Muscle layer of colon (tissue), 2 donors: ENCODE measurements around the gene IKBKG.
"Not testable (repeated sequence)": the region's sequence is repeated elsewhere in the genome, so short reads cannot be mapped to it uniquely, and the experiment has no call there.

Source experiments
- H3K27ac ChIP-seq: one replicate; pipeline ENCODE4 v1.7.0; 2013; ENCODE audit warnings: low read depth, mild to moderate bottlenecking, low read length, moderate library complexity
- H3K27me3 ChIP-seq, 2 donors: one replicate each; pipeline ENCODE4 v1.7.0; 2013; ENCODE audit warnings: low read length in 2 of 2, mild to moderate bottlenecking in 2 of 2; ENCODE audit not compliant: insufficient read depth in 2 of 2, control insufficient read depth in 1 of 2
- H3K36me3 ChIP-seq: one replicate; pipeline ENCODE4 v1.7.0; 2013; ENCODE audit warnings: mild to moderate bottlenecking, low read length; ENCODE audit not compliant: insufficient read depth
- H3K4me1 ChIP-seq: one replicate; pipeline ENCODE4 v1.7.0; 2013; ENCODE audit warnings: mild to moderate bottlenecking, low read length; ENCODE audit not compliant: insufficient read depth
- H3K4me3 ChIP-seq, 2 donors: one replicate each; pipeline ENCODE4 v1.7.0; 2013; ENCODE audit warnings: low read length in 2 of 2, low read depth in 1 of 2, mild to moderate bottlenecking in 1 of 2, moderate library complexity in 1 of 2
- H3K9ac ChIP-seq: one replicate; pipeline ENCODE4 v1.7.0; 2013; ENCODE audit warnings: low read length
- H3K9me3 ChIP-seq: one replicate; pipeline ENCODE4 v1.7.0; 2013; ENCODE audit warnings: mild to moderate bottlenecking, low read length
- donor health status: abdominal sarcoma.
- donor health status: Adenocarcinoma of cecum.

Gene IKBKG

DNA sequence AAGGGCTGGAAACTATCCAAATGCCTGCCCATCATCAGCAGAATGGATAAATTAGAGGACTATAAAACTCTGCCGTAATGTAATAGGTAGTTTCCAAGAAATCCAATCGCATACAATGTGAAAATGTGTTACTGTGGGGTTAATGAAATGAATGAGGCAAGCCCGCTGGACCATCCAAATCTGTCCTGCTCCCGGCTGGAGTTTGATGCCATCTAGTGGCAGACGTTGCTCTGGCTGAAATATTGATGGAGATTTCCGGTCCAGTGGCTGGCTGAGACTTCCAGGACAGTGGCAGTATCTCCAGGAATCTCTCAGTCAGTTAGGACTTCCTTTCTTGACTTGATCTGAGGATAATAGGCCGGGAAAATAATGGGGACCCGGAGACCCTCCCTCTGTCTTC, 35.6 kb downstream of the IKBKG start:
- H3K9ac ChIP-seq, H3K36me3 ChIP-seq, H3K27me3 ChIP-seq, H3K4me3 ChIP-seq, H3K27ac ChIP-seq, H3K4me1 ChIP-seq, H3K9me3 ChIP-seq: not testable (repeated sequence)

DNA sequence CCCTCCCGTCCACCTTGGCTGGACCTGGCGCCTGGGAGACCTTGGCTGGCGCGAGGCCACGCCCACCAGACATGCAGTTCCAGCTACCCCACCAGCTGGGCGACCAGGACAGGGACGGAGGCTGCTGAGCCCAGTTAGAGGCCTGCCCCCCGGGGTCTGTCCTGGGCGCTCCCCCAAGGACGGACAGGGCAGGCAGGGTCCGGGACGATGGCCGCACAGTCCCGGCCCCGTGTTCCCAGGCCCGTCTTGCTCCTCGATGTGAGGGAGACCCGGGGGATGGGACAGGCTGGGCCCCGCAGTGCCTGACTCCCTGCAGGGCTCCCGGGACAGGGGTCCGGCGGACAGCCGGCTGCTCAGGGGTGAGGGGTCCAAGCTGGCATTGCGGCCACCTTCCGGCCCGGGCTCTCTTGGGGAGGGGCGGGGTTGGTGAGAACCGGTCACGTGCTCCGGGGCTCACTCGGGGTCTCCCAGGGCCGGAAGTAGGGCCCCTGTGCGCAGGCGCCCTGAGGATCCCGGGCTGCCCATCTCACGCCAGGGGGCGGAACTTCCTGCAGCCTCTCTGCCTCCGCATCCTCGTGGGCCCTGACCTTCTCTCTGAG, 37.3 kb downstream of the IKBKG start, which contains the start of gene CTAG1A:
Gene CTAG1A, plus strand, starts transcription at position 549 of the 599 bp plus-strand sequence. CDS start 74 bp downstream, outside the sequence.
- not testable (repeated sequence) for H3K4me3 ChIP-seq, H3K9me3 ChIP-seq, H3K36me3 ChIP-seq, H3K27me3 ChIP-seq, H3K9ac ChIP-seq, H3K27ac ChIP-seq, H3K4me1 ChIP-seq

GRCh38 chrX:154590415-154590814, 43.0 kb downstream of the IKBKG start:
- H3K4me3 ChIP-seq, H3K9me3 ChIP-seq, H3K9ac ChIP-seq, H3K4me1 ChIP-seq, H3K36me3 ChIP-seq, H3K27me3 ChIP-seq, H3K27ac ChIP-seq: not testable (repeated sequence)

- no peaks in the 10 kb centered on the region for H3K4me1 ChIP-seq
- H3K27ac ChIP-seq: no peak overlapping the region
- H3K9me3 ChIP-seq: no peaks in the 10 kb centered on the region
- H3K9ac ChIP-seq: no peak overlapping the region
- H3K4me3 ChIP-seq: no peak overlapping the region
- no peaks in the 10 kb centered on the region for H3K36me3 ChIP-seq
- H3K27me3 ChIP-seq: peaks cover 0 to 7% of the 10 kb centered on the region in 2 donors
These were observed 45.1 kb downstream of the IKBKG start for GRCh38 chrX:154592505-154592904.

- Histone ChIP-seq H3K36me3 (no peaks in the 10 kb centered on the region), H3K4me1 (no peaks in the 10 kb centered on the region), H3K9me3 (no peaks in the 10 kb centered on the region), H3K4me3 (no peak overlapping the region), H3K27ac (no peak overlapping the region), H3K9ac (no peak overlapping the region), H3K27me3 (peaks cover 0 to 7% of the 10 kb centered on the region in 2 donors)
These were observed 45.8 kb downstream of the IKBKG start for GRCh38 chrX:154593201-154593600.

GRCh38 chrX:154594491-154594890, 47.1 kb downstream of the IKBKG start:
- H3K9ac ChIP-seq: no peak overlapping the region
- H3K4me3 ChIP-seq: no peak overlapping the region
- no peaks in the 10 kb centered on the region for H3K4me1 ChIP-seq
- no peaks in the 10 kb centered on the region for H3K9me3 ChIP-seq
- H3K27me3 ChIP-seq: peaks cover 0 to 7% of the 10 kb centered on the region in 2 donors
- H3K27ac ChIP-seq: no peak overlapping the region
- H3K36me3 ChIP-seq: no peaks in the 10 kb centered on the region

DNA sequence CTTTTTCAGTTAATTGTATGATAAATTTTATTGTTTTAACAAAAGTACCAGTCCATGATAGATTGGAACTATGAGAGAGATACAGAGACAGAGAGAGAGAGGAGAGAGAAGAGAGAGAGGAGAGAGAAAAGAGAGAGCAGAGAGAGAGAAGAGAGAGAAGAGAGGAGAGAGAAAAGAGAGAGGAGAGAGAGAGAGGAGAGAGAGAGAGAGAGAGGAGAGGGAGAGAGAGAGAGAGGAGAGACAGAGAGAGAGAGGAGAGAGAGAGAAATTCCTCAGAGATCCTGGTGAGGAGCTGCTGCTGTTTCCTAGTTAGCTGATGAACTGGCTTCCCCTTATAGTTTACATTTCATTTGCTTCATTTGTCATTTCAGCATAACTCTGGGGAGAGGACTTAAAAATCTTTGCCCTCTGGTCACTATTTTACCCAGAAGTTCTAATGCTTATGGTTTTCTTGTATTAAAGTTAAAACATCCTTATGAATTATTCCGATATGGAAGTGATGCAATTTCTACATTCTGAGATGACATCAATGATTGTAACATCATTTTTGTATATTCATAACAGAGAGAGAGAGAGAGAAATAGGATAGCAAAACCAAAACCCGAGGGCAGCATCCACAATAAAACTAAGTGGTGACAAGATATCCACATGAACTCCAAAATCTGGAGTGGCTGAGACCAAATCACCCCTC, 48.3 kb downstream of the IKBKG start:
- H3K4me1 ChIP-seq: no peaks in the 10 kb centered on the region
- H3K9ac ChIP-seq: no peak overlapping the region
- no peaks in the 10 kb centered on the region for H3K36me3 ChIP-seq
- no peaks in the 10 kb centered on the region for H3K9me3 ChIP-seq
- no peak overlapping the region for H3K27ac ChIP-seq
- H3K4me3 ChIP-seq: no peak overlapping the region
- H3K27me3 ChIP-seq: peaks cover 0 to 7% of the 10 kb centered on the region in 2 donors

DNA sequence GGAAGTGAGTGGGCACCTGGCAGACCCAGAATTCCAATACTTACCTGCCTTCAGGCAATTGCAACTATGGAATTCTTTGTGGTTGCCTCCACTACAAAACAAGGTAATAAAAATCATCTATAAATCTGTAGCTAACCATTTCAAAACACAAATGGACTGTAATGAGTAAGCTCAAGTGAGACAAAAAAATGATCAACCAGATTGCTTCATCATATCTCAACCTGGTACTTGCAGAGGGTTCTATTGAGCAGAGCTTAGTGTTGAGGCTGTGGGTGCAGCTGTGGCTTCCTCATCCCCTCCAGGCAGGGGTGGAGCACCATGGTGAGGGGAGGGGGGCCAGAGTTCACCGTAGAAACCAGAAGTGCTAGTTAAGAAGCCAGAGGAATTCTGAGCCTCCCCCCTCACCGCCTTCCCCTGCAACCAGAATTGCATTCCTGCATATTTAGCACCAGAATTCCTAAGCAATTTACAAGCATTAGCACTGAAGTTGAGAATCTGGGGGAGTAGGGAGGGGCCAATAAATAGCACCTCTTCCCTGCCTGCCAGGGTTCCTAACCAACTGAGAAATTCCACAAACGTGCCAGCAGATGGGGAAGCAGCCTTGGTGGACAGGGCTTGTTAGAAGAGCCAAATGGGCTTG, 49.0 kb downstream of the IKBKG start:
- Histone ChIP-seq H3K27ac (no peak overlapping the region), H3K36me3 (no peaks in the 10 kb centered on the region), H3K4me3 (no peak overlapping the region), H3K27me3 (peaks cover 0 to 7% of the 10 kb centered on the region in 2 donors), H3K9me3 (no peaks in the 10 kb centered on the region), H3K4me1 (no peaks in the 10 kb centered on the region), H3K9ac (no peak overlapping the region)

- Histone ChIP-seq H3K4me3 (no peak overlapping the region), H3K27ac (no peak overlapping the region), H3K36me3 (no peaks in the 10 kb centered on the region), H3K4me1 (no peaks in the 10 kb centered on the region), H3K27me3 (peaks cover 0 to 7% of the 10 kb centered on the region in 2 donors), H3K9me3 (no peaks in the 10 kb centered on the region), H3K9ac (no peak overlapping the region)
These were observed 49.8 kb downstream of the IKBKG start for GRCh38 chrX:154597221-154597620.

GRCh38 chrX:154598656-154599055, 51.2 kb downstream of the IKBKG start:
- H3K27ac ChIP-seq: no peak overlapping the region
- no peak overlapping the region for H3K9ac ChIP-seq
- peaks cover 0 to 12% of the 10 kb centered on the region in 2 donors for H3K27me3 ChIP-seq
- H3K9me3 ChIP-seq: no peaks in the 10 kb centered on the region
- H3K4me1 ChIP-seq: no peaks in the 10 kb centered on the region
- no peaks in the 10 kb centered on the region for H3K36me3 ChIP-seq
- no peak overlapping the region for H3K4me3 ChIP-seq

DNA sequence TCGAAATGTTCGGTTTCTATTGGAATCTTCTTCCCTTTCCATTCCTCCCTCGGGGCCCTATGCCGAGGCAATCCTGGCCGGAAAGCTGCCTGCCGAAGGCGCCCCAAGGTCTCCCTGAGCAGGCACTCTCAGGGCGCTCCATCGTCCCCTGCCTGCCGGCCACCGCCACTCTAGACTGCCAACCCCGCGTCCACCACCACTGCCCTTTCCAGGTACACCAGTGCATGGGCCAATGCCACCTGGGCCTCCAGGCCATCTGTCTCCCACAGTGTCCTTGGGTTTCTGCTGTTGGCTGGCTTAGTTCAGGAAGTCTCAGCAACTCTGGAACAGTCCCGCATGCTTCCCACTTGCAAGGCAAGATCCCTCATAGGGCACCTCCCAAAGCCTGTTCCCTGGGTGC, 52.1 kb downstream of the IKBKG start:
- Histone ChIP-seq H3K9me3 (no peaks in the 10 kb centered on the region), H3K9ac (no peak overlapping the region), H3K27me3 (peaks cover 0 to 11% of the 10 kb centered on the region in 2 donors), H3K4me1 (no peaks in the 10 kb centered on the region), H3K36me3 (no peaks in the 10 kb centered on the region), H3K4me3 (no peak overlapping the region), H3K27ac (no peak overlapping the region)
